ENCODE measurements around the gene PITX3.
"Not testable (repeated sequence)": the region's sequence is repeated elsewhere in the genome, so short reads cannot be mapped to it uniquely, and the experiment has no call there.

Gene PITX3

GRCh38 chr10:102254426-102254825 is 13.1 kb upstream of the PITX3 start:
- no peak for ATAC-seq

GRCh38 chr10:102252508-102252907 is 11.2 kb upstream of the PITX3 start:
- ATAC-seq: not testable (repeated sequence)

GRCh38 chr10:102247734-102248133 is 6.4 kb upstream of the PITX3 start:
- ATAC-seq: no peak

- no peak for ATAC-seq
Observed at GRCh38 chr10:102246261-102246660, 4.9 kb upstream of the PITX3 start.

GRCh38 chr10:102245932-102246251 is 4.6 kb upstream of the PITX3 start:
- no peak for ATAC-seq

- ATAC-seq: peak; percentile 91 to 93
Observed at GRCh38 chr10:102245082-102245931, 4.0 kb upstream of the PITX3 start, which contains the start of gene GBF1. GBF1 (plus strand) TSS chr10:102245532; CDS start chr10:102258939, 13,407 bp downstream.

- no peak for ATAC-seq
Observed at GRCh38 chr10:102243309-102243708, 2.0 kb upstream of the PITX3 start.

- no peak for ATAC-seq
Observed at GRCh38 chr10:102242118-102242485, 790 bp upstream of the PITX3 start.

GRCh38 chr10:102241032-102241443 is 274 bp downstream of the PITX3 start:
- ATAC-seq: no peak

- no peak for ATAC-seq
Observed at GRCh38 chr10:102240467-102241031, 763 bp downstream of the PITX3 start.

GRCh38 chr10:102237711-102238252 is 3.5 kb downstream of the PITX3 start:
- ATAC-seq: no peak

- ATAC-seq: no peak
Observed at GRCh38 chr10:102236006-102236405, 5.3 kb downstream of the PITX3 start.

GRCh38 chr10:102235598-102235920 is 5.8 kb downstream of the PITX3 start:
- ATAC-seq: no peak

- ATAC-seq: no peak
Observed at GRCh38 chr10:102234888-102235597, 6.3 kb downstream of the PITX3 start.

- ATAC-seq: no peak
Observed at GRCh38 chr10:102233997-102234396, 7.3 kb downstream of the PITX3 start.

GRCh38 chr10:102231357-102232318 is 9.7 kb downstream of the PITX3 start:
- peak; percentile 55 to 65 for ATAC-seq

- no peak for ATAC-seq
Observed at GRCh38 chr10:102230861-102231356, 10.4 kb downstream of the PITX3 start.

- ATAC-seq: peak; percentile 7 to 14
Observed at GRCh38 chr10:102230264-102230860, 10.9 kb downstream of the PITX3 start.

- ATAC-seq: peak; percentile 62 to 63
Observed at GRCh38 chr10:102229810-102230263, 11.5 kb downstream of the PITX3 start.

GRCh38 chr10:102227050-102227449 is 14.3 kb downstream of the PITX3 start:
- ATAC-seq: no peak

- ATAC-seq: no peak
Observed at GRCh38 chr10:102226542-102226870, 14.8 kb downstream of the PITX3 start.
